Kidney capillary endothelial cell (primary cell): ENCODE results near the gene KIAA0040.

Experiments
- DNase-seq: peaks from one replicate; pipeline ENCODE4 v3.0.0-alpha.2; 2018; ENCODE audit warnings: low spot score

The KIAA0040 gene

GRCh38 chr1:175200678-175201521 lies 8.3 kb upstream of the KIAA0040 start:
- DNase-seq = peak; percentile 87

GRCh38 chr1:175198332-175198731 lies 5.8 kb upstream of the KIAA0040 start:
- DNase-seq = peak; percentile 76

- peak; percentile 90 for DNase-seq
Measured at GRCh38 chr1:175197531-175197930, 5.0 kb upstream of the KIAA0040 start.

- DNase-seq = no peak
Measured at GRCh38 chr1:175195798-175196197, 3.2 kb upstream of the KIAA0040 start.

- DNase-seq = no peak
Measured at GRCh38 chr1:175195281-175195680, 2.7 kb upstream of the KIAA0040 start.

GRCh38 chr1:175193527-175193910 lies 943 bp upstream of the KIAA0040 start:
- peak; percentile 42 for DNase-seq

- no peak for DNase-seq
Measured at GRCh38 chr1:175192111-175192629, 406 bp downstream of the KIAA0040 start.

GRCh38 chr1:175191659-175192058 lies 917 bp downstream of the KIAA0040 start:
- no peak for DNase-seq

- no peak for DNase-seq
Measured at GRCh38 chr1:175188936-175189335, 3.6 kb downstream of the KIAA0040 start.

- DNase-seq = no peak
Measured at GRCh38 chr1:175186433-175187160, 6.0 kb downstream of the KIAA0040 start.

GRCh38 chr1:175185903-175186302 lies 6.7 kb downstream of the KIAA0040 start:
- no peak for DNase-seq

- DNase-seq = no peak
Measured at GRCh38 chr1:175183586-175183985, 9.0 kb downstream of the KIAA0040 start.

GRCh38 chr1:175182201-175182746 lies 10.3 kb downstream of the KIAA0040 start:
- no peak for DNase-seq

- DNase-seq = no peak
Measured at GRCh38 chr1:175179837-175180590, 12.6 kb downstream of the KIAA0040 start.

- no peak for DNase-seq
Measured at GRCh38 chr1:175178456-175178855, 14.1 kb downstream of the KIAA0040 start.

- DNase-seq = no peak
Measured at GRCh38 chr1:175178056-175178455, 14.5 kb downstream of the KIAA0040 start.

GRCh38 chr1:175176246-175176645 lies 16.3 kb downstream of the KIAA0040 start:
- no peak for DNase-seq

GRCh38 chr1:175174309-175175102 lies 18.1 kb downstream of the KIAA0040 start:
- no peak for DNase-seq

- no peak for DNase-seq
Measured at GRCh38 chr1:175173531-175173930, 19.0 kb downstream of the KIAA0040 start.

- DNase-seq = no peak
Measured at GRCh38 chr1:175172503-175172902, 20.1 kb downstream of the KIAA0040 start.
